Measurements from ENCODE around the gene MORF4L1.

Gene MORF4L1

GRCh38 chr15:78878356-78878755 is 5.7 kb downstream of the MORF4L1 start:
- H2AFZ ChIP-seq (ENCODE audit: low read length): no peak overlapping the region
- peak overlapping the region; percentile 48 for H3K9ac ChIP-seq (ENCODE audit: low read length)
- peaks cover 48% of the 10 kb centered on the region for H3K36me3 ChIP-seq (ENCODE audit: insufficient read depth, low read length)

GRCh38 chr15:78879517-78880241 is 7.0 kb downstream of the MORF4L1 start:
- Histone ChIP-seq H3K4me3 (ENCODE audit: low read depth, low read length, poor library complexity, severe bottlenecking) (no peak overlapping the region), H3K79me2 (ENCODE audit: insufficient read depth, low read length) (peaks cover 91% of the 10 kb centered on the region), H4K20me1 (ENCODE audit: insufficient read depth, low read length) (peaks cover 16% of the 10 kb centered on the region), H3K4me2 (ENCODE audit: low read length) (no peak overlapping the region; the same call in 1 of the 2 replicates), H3K9ac (ENCODE audit: low read length) (no peak overlapping the region), H3K9me3 (ENCODE audit: low read length) (no peaks in the 10 kb centered on the region), H3K9me2 (ENCODE audit: low read depth, low read length) (no peaks in the 10 kb centered on the region), H3K4me1 (ENCODE audit: insufficient read depth, low read length, severe bottlenecking) (peaks cover 47% of the 10 kb centered on the region), H3F3A (ENCODE audit: insufficient read depth, low read length) (no peaks in the 10 kb centered on the region), H3K27ac (ENCODE audit: low read depth, low read length, poor library complexity, severe bottlenecking) (no peak overlapping the region), H2AFZ (ENCODE audit: low read length) (no peak overlapping the region), H3K36me3 (ENCODE audit: insufficient read depth, low read length) (peaks cover 61% of the 10 kb centered on the region), H3K27me3 (ENCODE audit: insufficient read depth, low read length) (no peaks in the 10 kb centered on the region)
- TF ChIP-seq CTCF (IDR thresholded peaks at IDR 0.05; ENCODE audit: low read length) (no peak), EZH2 (IDR thresholded peaks at IDR 0.05; ENCODE audit: borderline replicate concordance, low read length) (no peak)

More at GRCh38 chr15:78878356-78878755, 5.7 kb downstream of the MORF4L1 start:
- Histone ChIP-seq H3K27me3 (ENCODE audit: insufficient read depth, low read length) (no peaks in the 10 kb centered on the region), H3K27ac (ENCODE audit: low read depth, low read length, poor library complexity, severe bottlenecking) (peak overlapping the region; percentile 37), H4K20me1 (ENCODE audit: insufficient read depth, low read length) (peaks cover 16% of the 10 kb centered on the region), H3K79me2 (ENCODE audit: insufficient read depth, low read length) (peaks cover 99% of the 10 kb centered on the region), H3F3A (ENCODE audit: insufficient read depth, low read length) (no peaks in the 10 kb centered on the region), H3K9me3 (ENCODE audit: low read length) (no peaks in the 10 kb centered on the region), H3K4me2 (ENCODE audit: low read length) (peak overlapping the region; percentile 96), H3K4me1 (ENCODE audit: insufficient read depth, low read length, severe bottlenecking) (peaks cover 49% of the 10 kb centered on the region), H3K9me2 (ENCODE audit: low read depth, low read length) (no peaks in the 10 kb centered on the region), H3K4me3 (ENCODE audit: low read depth, low read length, poor library complexity, severe bottlenecking) (peak overlapping the region; percentile 86)
- TF ChIP-seq EZH2 (IDR thresholded peaks at IDR 0.05; ENCODE audit: borderline replicate concordance, low read length) (no peak), CTCF (IDR thresholded peaks at IDR 0.05; ENCODE audit: low read length) (no peak)

- Histone ChIP-seq H4K20me1 (ENCODE audit: insufficient read depth, low read length) (peaks cover 13% of the 10 kb centered on the region), H3K27ac (ENCODE audit: low read depth, low read length, poor library complexity, severe bottlenecking) (no peak overlapping the region), H3K4me2 (ENCODE audit: low read length) (no peak overlapping the region)
Observed at GRCh38 chr15:78880242-78880533, 7.5 kb downstream of the MORF4L1 start.

More at GRCh38 chr15:78880242-78880533, 7.5 kb downstream of the MORF4L1 start:
- Histone ChIP-seq H3K4me1 (ENCODE audit: insufficient read depth, low read length, severe bottlenecking) (peaks cover 42% of the 10 kb centered on the region), H3K27me3 (ENCODE audit: insufficient read depth, low read length) (no peaks in the 10 kb centered on the region), H3K36me3 (ENCODE audit: insufficient read depth, low read length) (peaks cover 67% of the 10 kb centered on the region), H3K4me3 (ENCODE audit: low read depth, low read length, poor library complexity, severe bottlenecking) (no peak overlapping the region), H3K9ac (ENCODE audit: low read length) (no peak overlapping the region), H3K9me2 (ENCODE audit: low read depth, low read length) (no peaks in the 10 kb centered on the region), H3K79me2 (ENCODE audit: insufficient read depth, low read length) (peaks cover 91% of the 10 kb centered on the region), H3F3A (ENCODE audit: insufficient read depth, low read length) (no peaks in the 10 kb centered on the region), H3K9me3 (ENCODE audit: low read length) (no peaks in the 10 kb centered on the region), H2AFZ (ENCODE audit: low read length) (no peak overlapping the region)
- TF ChIP-seq CTCF (IDR thresholded peaks at IDR 0.05; ENCODE audit: low read length) (no peak), EZH2 (IDR thresholded peaks at IDR 0.05; ENCODE audit: borderline replicate concordance, low read length) (no peak)

Data from OCI-LY1 (cell line).